Fibroblast of skin of back (primary cell): ENCODE measurements around the gene TMEM214.

ENCODE experiments used
- DNase-seq: peaks from one replicate; pipeline ENCODE4 v3.0.0-alpha.2; 2013

The TMEM214 gene

GRCh38 chr2:27013738-27014137 lies 19.0 kb upstream of the TMEM214 start:
- DNase-seq = no peak

- DNase-seq = no peak
Measured at GRCh38 chr2:27014771-27015433, 17.9 kb upstream of the TMEM214 start.

- peak; percentile 66 for DNase-seq
Measured at GRCh38 chr2:27016801-27017325, 15.9 kb upstream of the TMEM214 start.

GRCh38 chr2:27018142-27018541 lies 14.6 kb upstream of the TMEM214 start:
- DNase-seq = no peak

- no peak for DNase-seq
Measured at GRCh38 chr2:27019459-27019858, 13.3 kb upstream of the TMEM214 start.

- DNase-seq = no peak
Measured at GRCh38 chr2:27019931-27020855, 12.6 kb upstream of the TMEM214 start.

GRCh38 chr2:27021253-27022049 lies 11.3 kb upstream of the TMEM214 start:
- no peak for DNase-seq

- no peak for DNase-seq
Measured at GRCh38 chr2:27023740-27024139, 9.0 kb upstream of the TMEM214 start.

- no peak for DNase-seq
Measured at GRCh38 chr2:27024188-27024587, 8.6 kb upstream of the TMEM214 start.

- no peak for DNase-seq
Measured at GRCh38 chr2:27024812-27025211, 8.0 kb upstream of the TMEM214 start.

GRCh38 chr2:27025281-27025800 lies 7.4 kb upstream of the TMEM214 start:
- DNase-seq = no peak

- DNase-seq = no peak
Measured at GRCh38 chr2:27025861-27026851, 6.6 kb upstream of the TMEM214 start.

- no peak for DNase-seq
Measured at GRCh38 chr2:27027211-27027651, 5.5 kb upstream of the TMEM214 start.

- DNase-seq = no peak
Measured at GRCh38 chr2:27029051-27029450, 3.7 kb upstream of the TMEM214 start.

- no peak for DNase-seq
Measured at GRCh38 chr2:27033253-27033852, 588 bp downstream of the TMEM214 start.

GRCh38 chr2:27038012-27038411 lies 5.2 kb downstream of the TMEM214 start:
- no peak for DNase-seq

- no peak for DNase-seq
Measured at GRCh38 chr2:27038631-27039339, 6.0 kb downstream of the TMEM214 start.

GRCh38 chr2:27039426-27039825 lies 6.7 kb downstream of the TMEM214 start:
- no peak for DNase-seq

GRCh38 chr2:27039871-27040270 lies 7.1 kb downstream of the TMEM214 start:
- DNase-seq = no peak

GRCh38 chr2:27040282-27040681 lies 7.5 kb downstream of the TMEM214 start:
- no peak for DNase-seq
